LHCN-M2 (cell line): Measurements from ENCODE around the gene TBC1D1. TPM values are rescaled to one million over a fixed set of nuclear protein-coding genes. Genes with fewer than 3 reads are reported as not detected.

Experiments used
- DNase-seq: peaks from one replicate; pipeline ENCODE4 v3.0.0-alpha.2; 2012; ENCODE audit warnings: low read depth
- total RNA-seq: library from RNA; depleted of rRNA; stranded (reverse); fragments of >200 nt; gene quantifications from 2 replicates; pipeline ENCODE4 v1.2.3, GENCODE V29; 2014

Gene TBC1D1
- total RNA-seq, 1 experiment from 2014 or later: 108 TPM

DNA sequence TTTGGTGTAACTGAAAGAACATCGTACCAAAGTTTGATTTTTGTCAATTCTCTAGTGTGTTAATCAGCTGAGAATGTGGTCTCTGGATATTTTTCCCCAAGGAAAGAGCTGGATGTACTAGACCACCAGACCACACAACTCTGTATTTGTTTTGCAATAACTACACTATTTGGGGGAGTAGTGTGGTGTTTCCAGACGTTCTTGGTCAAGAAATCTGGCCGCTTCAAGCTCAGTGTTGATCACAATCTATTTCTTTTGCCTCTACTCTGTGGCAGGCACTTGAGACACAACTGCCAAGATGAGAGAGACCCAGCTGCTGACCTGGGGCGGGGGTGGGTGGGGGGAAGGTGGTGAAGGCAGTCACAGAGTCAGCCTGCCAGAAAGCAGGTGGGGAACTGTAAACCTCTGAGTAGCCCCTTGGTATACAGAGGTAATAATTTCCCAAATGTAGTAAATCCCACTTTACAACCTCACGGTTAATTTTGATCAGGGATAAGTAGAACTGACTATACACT lies 99.9 kb downstream of the TBC1D1 start:
- DNase-seq: no peak

DNA sequence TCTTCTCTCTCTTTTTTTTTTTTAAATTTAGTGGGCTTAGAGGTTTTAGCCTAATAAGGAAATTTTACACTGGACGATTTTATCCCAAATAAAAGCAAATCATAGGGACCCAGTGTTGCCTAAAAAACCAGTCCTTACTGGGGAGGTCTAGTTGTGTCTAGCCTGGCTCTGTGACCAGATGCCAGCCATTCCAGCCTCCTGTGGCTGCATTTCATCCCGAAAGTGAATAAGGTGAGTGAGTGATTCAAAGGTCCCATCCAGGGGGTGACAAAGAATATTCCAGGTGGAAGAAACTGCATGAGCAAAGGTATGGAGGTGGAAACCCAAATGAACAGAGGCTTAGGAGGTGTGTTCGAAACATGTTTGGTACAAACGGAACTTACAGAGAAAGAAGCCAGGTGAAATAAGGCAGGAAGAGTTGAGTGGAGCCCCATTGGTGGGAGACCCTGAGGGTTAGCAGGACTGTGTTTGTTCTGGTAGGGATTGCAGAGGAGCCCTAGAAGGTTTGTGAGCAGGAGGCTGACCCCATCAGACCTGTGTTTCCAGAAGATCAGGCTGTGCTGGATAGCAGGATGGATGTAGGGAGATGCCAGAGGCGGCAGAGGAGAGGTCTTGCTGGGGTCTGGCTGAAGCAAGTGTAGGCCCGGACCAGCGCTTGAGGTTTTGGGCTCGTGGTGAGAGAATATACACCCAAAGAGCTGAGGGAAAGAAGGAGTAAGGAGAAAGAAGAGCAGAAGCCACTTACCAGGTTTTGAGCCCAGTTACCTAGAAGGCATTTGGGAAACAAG lies 100.9 kb downstream of the TBC1D1 start:
- DNase-seq: no peak

DNA sequence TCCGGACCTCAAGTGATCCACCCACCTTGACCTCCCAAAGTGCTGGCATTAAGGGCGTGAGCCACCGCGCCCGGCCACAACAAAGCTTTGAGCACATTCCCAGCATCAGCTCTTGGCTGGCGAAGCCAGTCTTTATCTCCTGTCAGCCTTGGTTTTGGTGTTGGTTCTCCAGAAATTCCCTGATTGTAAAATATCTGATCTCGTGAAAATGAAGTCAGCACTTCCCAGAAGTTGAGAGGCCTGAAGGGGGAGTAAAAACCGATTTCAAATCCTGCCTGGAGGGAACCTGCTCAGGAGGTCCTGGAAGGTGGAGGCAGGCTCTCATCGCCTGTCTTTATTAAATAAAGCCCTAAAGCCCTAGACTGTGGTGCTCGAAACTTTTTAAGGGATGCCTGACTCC lies 102.9 kb downstream of the TBC1D1 start:
- DNase-seq: no peak

- DNase-seq: no peak
Measured at GRCh38 chr4:37994569-37994968, 103.7 kb downstream of the TBC1D1 start.

DNA sequence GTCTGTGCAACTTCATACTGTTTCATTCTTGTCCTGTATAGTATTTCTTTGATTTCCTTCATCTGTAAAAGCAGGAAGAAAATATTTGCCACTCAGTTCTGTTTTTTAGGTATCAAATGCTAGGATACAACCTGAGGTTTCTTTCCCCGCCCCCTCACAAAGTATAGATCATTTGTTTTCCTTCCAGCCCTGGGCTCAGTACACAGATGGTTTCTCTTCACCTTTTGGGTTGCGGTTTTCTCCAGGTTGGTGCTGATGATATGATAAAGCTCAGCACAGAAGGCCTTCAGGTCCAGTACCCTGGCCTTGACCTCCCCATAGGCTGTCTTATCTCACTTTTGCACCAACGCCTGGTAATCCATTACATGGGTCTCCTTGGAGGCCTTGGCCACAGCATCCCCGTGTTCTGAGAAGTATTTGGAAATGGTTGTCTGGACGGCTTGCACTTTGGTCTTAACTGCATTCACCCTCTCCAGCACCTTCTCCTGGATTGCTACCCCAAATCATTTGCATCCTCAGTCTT lies 104.5 kb downstream of the TBC1D1 start:
- DNase-seq: no peak

- no peak for DNase-seq
Measured at GRCh38 chr4:37995981-37996775, 105.3 kb downstream of the TBC1D1 start.

- no peak for DNase-seq
Measured at GRCh38 chr4:37998226-37998625, 107.3 kb downstream of the TBC1D1 start.

GRCh38 chr4:37999000-37999716 lies 108.3 kb downstream of the TBC1D1 start:
- DNase-seq: no peak

GRCh38 chr4:37999965-38000364 lies 109.1 kb downstream of the TBC1D1 start:
- DNase-seq: no peak

DNA sequence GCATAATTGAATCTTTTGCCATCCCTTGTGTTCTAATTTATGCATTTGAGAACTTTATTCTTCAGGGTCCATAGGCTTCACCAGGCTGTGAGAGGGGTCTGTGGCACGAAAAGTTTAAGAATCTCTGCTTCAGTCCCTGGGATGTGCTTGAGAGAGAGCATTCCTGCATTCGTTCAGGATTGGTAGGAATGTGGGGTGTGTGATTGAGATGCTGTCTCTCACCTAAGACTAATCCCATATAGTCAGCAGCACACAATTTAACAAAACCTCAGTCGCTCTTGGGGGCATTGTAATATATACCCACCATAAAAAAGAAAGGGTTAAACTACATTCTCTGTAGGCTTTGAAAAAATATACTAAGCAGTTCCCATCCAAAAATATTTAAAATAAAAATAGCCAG lies 111.0 kb downstream of the TBC1D1 start:
- DNase-seq: no peak

DNA sequence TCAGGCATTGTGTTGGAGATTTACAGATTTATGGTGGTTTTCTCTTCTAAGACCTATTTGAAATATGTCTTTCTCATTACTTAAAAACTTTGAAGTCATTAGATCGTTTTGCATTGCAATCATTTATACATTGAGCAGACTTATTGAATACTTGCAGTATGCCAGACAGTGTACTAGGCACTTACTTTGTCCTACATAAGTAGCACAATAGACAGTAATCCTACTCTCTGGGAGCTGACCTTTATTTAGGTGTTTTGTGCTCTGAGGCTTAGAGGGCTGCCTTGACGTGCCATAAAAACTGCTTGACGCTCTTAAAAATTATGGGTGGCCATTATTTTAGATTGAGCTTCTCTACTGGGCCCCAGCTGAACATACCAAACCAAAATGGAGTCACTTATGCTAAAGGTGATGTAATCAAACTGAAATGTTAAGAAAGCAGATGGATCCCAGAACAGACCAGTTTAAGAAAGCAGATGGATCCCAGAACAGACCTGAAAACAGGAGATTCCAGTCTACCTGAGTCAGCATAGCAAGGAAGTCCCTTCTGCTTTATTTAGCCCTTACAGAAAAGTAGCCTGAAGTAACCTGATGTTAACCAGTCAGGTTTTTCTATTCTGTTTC lies 111.7 kb downstream of the TBC1D1 start:
- DNase-seq: no peak

DNA sequence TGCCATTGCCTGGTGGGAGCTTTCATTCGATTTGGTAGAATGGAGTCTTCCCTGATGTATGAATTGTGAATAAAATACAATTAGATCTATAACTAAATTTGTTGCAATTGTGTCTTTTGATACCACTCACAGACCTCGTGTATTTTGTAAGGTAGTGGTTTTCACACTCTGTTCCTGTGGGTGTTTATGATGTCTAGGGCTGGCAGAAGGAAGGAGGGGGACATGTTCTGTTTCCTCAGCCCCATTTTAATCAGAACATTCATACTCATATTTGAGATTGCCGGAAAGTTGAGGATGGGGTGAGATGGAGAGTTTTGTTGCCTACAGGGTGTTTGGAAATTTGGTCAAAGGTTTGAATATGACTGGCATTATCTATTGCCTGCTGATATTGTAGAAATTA lies 112.2 kb downstream of the TBC1D1 start:
- no peak for DNase-seq

- no peak for DNase-seq
Measured at GRCh38 chr4:38003628-38004027, 112.7 kb downstream of the TBC1D1 start.

DNA sequence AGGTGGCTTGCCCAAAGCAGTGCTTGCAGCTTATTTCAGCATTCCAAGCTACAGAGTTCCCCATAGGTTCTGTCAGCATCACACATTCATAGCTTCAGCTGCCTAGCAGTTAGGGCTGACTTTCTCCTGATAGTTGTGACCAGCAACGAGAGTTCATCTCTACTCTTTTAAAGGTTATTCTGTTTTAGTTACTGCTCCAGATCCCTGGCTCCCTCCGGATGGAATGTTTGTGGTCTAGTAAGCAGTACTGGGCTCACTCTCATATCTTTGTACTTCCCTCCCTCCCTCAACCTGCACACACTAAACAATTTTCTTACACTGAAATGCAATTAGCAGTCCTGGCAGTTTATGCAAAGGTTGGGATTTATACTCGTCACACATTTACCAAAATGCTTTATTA lies 113.2 kb downstream of the TBC1D1 start:
- DNase-seq: no peak

- DNase-seq: no peak
Measured at GRCh38 chr4:38004887-38005286, 114.0 kb downstream of the TBC1D1 start.

GRCh38 chr4:38005637-38006036 lies 114.8 kb downstream of the TBC1D1 start:
- no peak for DNase-seq

GRCh38 chr4:38007645-38008044 lies 116.8 kb downstream of the TBC1D1 start:
- no peak for DNase-seq

DNA sequence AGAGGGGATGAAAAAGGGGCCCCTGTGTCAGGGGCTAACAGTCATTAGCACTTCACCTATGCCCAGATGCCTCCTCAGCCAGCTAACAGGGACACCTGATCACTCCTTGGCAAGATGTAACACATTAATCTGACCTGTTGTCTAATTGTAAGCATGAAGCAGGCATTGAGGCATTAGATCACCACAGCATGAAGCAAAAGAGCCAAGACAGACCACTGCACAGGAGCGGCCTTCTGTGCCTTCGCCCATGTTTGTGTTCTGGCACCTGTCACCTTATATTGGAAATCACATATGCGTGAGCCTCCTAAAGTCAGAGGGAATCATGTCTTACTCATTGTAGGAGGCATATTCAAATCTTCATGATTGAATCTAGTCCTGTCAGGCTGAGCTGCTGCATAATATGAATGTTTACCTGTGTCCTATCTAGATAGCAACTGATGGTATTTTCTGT lies 117.7 kb downstream of the TBC1D1 start:
- DNase-seq: no peak

DNA sequence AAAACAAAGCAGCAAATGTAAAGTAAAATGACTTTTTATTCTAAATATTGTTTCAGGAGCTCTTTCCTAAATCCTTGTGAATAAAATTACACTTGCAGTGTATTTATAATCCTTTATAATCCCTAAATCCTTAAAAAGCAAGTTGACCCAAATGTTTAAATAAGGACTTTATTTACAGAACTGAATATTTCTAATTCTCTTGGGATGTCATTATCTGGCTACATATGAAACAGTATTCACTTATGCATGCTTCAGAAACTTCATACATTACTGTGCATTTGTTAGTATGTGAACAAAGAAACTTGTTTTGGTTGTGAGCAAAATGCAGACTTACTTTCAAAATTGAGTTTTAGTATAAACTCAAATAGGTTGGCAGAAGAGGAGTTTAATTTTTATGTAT lies 118.5 kb downstream of the TBC1D1 start:
- DNase-seq: no peak

- no peak for DNase-seq
Measured at GRCh38 chr4:38009949-38010348, 119.1 kb downstream of the TBC1D1 start.

- no peak for DNase-seq
Measured at GRCh38 chr4:38011511-38012162, 120.8 kb downstream of the TBC1D1 start.
